ENCODE data around the gene CCS.

- no peak for TF ChIP-seq POLR2AphosphoS5 (IDR thresholded peaks at IDR 0.05; ENCODE audit: insufficient read depth in 1 of 2, low read depth in 1 of 2)
- TF ChIP-seq CTCF (IDR thresholded peaks at IDR 0.05), result no peak
- no peak for TF ChIP-seq POLR2A (IDR thresholded peaks at IDR 0.05)
Measured at GRCh38 chr11:66652651-66653050, 59.7 kb downstream of the CCS start.

Measured in vagina (tissue), 2 donors.